Measurements from ENCODE around the gene PTPRK. TPM values are rescaled to one million over a fixed set of nuclear protein-coding genes. Genes with fewer than 3 reads are reported as not detected.

PTPRK gene
- total RNA-seq, 1 experiment from 2014 or later: 34.2 TPM

- Histone ChIP-seq H3K27me3 (ENCODE audit: insufficient read depth, low read length) (no peaks in the 10 kb centered on the region), H3K79me2 (ENCODE audit: insufficient read depth, low read length) (no peaks in the 10 kb centered on the region), H4K20me1 (ENCODE audit: insufficient read depth) (no peaks in the 10 kb centered on the region), H3K9me3 (ENCODE audit: control insufficient read depth in 1 of 2, insufficient read depth in 1 of 2, low read depth in 1 of 2, low read length in 2 of 2) (no peaks in the 10 kb centered on the region), H3K9me2 (ENCODE audit: insufficient read depth) (no peaks in the 10 kb centered on the region), H3K4me1 (ENCODE audit: control insufficient read depth in 1 of 2, insufficient read depth in 2 of 2, low read length in 2 of 2) (no peaks in the 10 kb centered on the region), H3K36me3 (ENCODE audit: control insufficient read depth in 1 of 2, insufficient read depth in 2 of 2, low read length in 2 of 2) (no peaks in the 10 kb centered on the region), H3K27ac (ENCODE audit: low read depth, low read length) (no peak overlapping the region), H3K9ac (ENCODE audit: low read length) (no peak overlapping the region), H3K4me2 (ENCODE audit: low read length) (no peak overlapping the region), H2AFZ (ENCODE audit: low read depth, low read length, poor library complexity, severe bottlenecking) (no peak overlapping the region), H3K4me3 (replicated peaks in 1 of 2; ENCODE audit: low read depth in 1 of 2, low read length in 2 of 2) (no peak overlapping the region)
- POLR2A ChIA-PET: no interaction called here
- RAD21 ChIA-PET (ENCODE audit: low non-redundant PET in 1 of 2, low total read pairs in 2 of 2, uncharacterized antibody in 2 of 2, unreplicated experiment in 2 of 2): no interaction called here
- TF ChIP-seq EZH2 (IDR thresholded peaks at IDR 0.05) (no peak), ATF3 (IDR thresholded peaks at IDR 0.05) (no peak), MAX (IDR thresholded peaks at IDR 0.05) (no peak), JUND (IDR thresholded peaks at IDR 0.05) (no peak), TCF7L2 (IDR thresholded peaks at IDR 0.05; ENCODE audit: borderline replicate concordance, extremely low read depth, insufficient read depth, insufficient read length) (no peak), POLR2AphosphoS5 (IDR thresholded peaks at IDR 0.05; ENCODE audit: low read depth, low read length) (no peak), EZH2phosphoT487 (IDR thresholded peaks at IDR 0.05; ENCODE audit: borderline replicate concordance) (no peak), CBX3 (IDR thresholded peaks at IDR 0.05; ENCODE audit: low read depth) (no peak), SRF (IDR thresholded peaks at IDR 0.05; ENCODE audit: low read depth) (no peak), EGR1 (IDR thresholded peaks at IDR 0.05; ENCODE audit: low read depth) (no peak), CEBPB (IDR thresholded peaks at IDR 0.05; ENCODE audit: low read depth) (no peak), FOSL1 (IDR thresholded peaks at IDR 0.05; ENCODE audit: low read depth) (no peak), REST (IDR thresholded peaks at IDR 0.05; ENCODE audit: low read depth) (no peak)
- no peak for DNase-seq (ENCODE audit: low read depth, low spot score)
- CTCF ChIA-PET: interaction anchor here (1.2 kb wide), 1 partner anchor 14 kb away, joined by 3 read pairs; no protein-coding TSS in a partner anchor
- ATAC-seq: no peak
- BruUV-seq (replicated peaks): no TSS peak
- intact Hi-C loops (cut with micrococcal nuclease): no loop called here
Measured at GRCh38 chr6:128155826-128156225, 364.6 kb downstream of the PTPRK start.
